Activated CD8-positive, alpha-beta memory T cell treated with anti-CD3 and anti-CD28 coated beads, Interleukin-2, amount 50 U/mL, for 1 hour (primary cell): Measurements from ENCODE around the gene TRIM7.

ENCODE experiments used
- DNase-seq: peaks from one replicate; pipeline ENCODE4 v3.0.0-alpha.2; 2020; ENCODE audit errors: extremely low read depth

Gene TRIM7

DNA sequence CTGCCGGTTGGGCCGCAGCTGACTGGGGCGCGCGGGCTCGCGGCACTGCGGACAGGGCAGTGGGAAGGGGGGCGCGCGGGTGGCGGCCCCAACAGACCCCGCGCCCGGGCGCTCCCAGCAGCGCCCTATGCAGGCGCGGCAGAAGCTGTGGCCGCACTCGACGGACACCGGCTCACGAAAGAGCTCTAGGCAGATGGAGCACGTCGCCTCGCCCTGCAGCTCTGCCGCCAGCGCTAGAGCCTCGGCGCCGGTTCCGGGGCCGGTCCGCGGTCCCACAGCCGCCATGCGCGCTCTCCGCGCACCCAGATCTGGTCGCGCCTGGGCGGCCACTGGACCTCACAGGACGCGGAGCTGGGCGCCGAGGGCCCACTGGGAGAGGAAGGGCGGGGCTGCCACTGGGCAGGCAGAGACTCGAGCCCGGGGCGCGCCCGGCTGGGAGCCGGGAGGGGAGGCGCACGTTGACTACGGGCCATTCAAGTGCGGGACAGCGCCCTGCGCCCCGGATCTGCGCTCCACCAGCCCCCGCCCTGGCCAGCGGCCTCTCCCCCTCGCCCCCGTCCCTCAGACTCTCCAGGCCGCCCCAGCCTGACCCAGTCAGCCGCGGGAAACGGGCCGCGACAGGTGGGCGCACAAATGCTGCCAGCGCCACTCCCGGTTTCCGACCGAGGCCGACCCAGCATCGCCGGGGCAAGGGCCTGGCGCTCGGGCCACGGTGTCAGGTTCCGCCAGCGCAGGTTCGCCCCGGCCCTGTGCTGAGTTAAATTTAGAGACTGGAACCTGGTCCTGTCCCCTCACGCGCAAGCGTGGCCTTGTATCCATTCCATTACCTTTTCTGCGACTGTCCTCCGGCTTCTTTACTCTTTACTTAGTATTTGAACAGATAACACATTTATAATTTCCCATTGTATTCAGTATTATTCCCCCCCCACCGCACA lies at the start of gene TRIM7:
TSS of gene TRIM7 (minus strand) at position 371 of the 935 bp plus-strand sequence. CDS start at position 285, 86 bp downstream.
- no peak for DNase-seq

- no peak for DNase-seq
These were observed 43.3 kb upstream of the TRIM7 start for GRCh38 chr5:181248277-181248676.

- peak; percentile 17 for DNase-seq
These were observed 41.5 kb upstream of the TRIM7 start for GRCh38 chr5:181246276-181247049.

DNA sequence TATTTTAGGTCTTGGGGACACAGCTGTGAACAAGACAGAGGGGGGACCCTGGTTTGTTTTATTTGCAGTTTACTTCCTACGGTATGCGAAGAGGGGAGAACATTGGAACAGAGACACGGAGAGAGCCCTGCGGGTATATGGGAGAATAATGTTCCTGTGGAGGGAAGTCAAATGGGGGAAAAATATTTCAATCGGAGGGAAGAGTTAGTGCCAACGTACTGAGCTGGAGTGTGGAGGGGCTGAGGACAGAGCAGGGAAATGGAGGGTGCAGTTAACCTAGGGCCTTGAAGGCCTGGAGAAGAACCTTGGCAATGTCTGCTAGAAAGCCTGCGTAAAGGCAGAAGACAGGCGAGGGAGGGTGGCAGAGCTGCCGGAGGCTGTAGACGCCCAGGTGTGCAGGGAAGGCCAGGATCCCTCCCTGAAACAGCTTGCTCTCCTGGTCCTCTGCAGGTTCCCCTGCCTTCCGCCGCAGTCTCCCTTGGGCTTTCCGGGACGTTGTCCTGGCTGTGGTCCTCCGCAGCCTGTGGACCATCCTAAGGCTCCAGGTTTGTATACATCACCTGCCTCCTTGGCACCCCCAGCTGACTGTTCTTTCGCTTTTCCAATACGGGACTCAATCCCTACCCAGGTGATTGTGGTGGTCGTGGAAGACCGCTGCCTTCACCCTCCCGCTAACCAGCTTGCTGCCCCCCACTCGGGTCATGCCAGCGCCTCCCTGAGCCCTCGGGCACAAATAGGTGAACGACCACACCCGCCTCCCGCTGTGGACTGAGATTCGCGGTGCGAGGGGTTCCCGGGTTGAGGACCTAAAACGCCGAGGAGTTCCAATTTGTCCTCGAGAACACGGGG lies 40.7 kb upstream of the TRIM7 start:
- DNase-seq: no peak

DNA sequence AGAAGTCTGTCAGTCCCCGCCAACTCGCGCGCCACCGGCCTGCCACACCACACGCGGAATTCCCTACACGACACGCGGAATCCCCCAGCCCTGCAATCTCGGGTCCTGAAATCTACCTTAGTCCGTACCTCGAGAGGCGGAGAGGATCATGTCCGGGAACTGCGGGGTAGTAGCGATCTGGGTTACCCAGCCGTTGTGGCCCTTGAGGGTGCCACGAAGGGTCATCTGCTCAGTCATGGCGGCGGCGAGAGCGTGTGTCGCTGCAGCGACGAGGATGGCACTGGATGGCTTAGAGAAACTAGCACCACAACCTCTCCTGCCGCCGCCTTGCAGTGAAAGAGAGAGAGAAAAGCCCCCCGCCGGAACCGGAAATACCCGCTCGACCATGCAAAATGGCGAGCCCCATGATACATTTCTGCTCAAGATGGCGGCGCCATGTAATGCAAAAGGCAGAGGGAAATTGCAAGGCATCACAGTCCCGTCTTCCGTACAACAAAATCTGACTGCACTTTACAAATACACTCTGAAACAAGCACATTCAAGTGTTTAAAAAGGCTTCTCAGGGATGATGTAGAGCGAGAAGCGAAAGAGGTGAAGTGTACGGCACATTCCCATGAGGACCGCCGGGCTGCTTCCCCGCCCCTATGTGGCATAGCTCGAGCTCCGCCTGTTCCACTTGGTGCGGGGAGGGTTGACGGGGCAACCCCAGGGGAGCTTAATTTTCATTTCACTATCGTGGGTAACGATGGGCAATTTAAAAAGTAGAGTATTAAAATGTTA lies 38.8 kb upstream of the TRIM7 start, which contains the start of gene RACK1:
TSS of gene RACK1 (minus strand) at position 343 of the 780 bp plus-strand sequence. CDS start at position 237, 106 bp downstream.
- DNase-seq: no peak

DNA sequence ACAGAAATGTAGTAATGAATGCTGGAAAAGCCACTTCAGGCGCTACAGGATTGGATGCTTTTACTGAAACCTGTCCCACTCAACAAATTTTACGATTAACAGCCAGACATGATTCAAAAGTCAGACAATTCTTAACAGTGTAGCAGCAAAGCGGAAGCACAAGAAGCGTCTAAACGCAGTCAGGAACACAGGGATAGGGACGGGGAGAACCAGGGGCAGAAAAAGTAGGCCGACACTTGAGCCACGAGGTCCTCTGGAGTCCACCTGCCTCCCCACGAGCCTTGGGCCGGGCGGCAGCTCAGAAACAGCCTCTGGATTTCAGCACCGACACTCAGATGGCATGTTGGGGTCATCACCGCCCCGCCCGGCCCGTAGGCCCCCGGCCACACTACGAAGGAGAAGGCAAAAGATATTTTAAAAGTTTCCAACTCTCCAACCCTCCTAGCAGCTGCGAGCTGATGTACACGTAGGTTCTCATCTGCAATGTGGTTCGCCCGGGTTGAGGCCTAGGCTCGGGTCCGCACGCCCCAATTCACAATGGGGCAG lies 38.1 kb upstream of the TRIM7 start:
- no peak for DNase-seq

DNA sequence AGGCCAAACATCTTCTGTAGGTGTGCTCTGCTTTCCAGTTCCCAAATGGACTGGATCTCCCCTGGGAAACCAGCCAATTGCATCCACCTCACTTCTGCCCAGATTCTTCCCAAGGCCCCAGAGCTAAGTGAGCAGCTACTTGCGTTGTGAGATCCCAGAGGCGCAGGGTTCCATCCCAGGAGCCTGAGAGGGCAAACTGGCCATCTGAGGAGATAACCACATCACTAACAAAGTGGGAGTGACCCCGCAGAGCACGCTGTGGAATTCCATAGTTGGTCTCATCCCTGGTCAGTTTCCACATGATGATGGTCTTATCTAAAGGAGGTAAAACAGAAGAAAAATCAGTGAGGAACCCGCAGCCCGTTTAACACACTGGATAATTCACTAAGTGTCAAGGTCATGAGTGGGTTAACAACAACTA lies 37.0 kb upstream of the TRIM7 start:
- no peak for DNase-seq

DNA sequence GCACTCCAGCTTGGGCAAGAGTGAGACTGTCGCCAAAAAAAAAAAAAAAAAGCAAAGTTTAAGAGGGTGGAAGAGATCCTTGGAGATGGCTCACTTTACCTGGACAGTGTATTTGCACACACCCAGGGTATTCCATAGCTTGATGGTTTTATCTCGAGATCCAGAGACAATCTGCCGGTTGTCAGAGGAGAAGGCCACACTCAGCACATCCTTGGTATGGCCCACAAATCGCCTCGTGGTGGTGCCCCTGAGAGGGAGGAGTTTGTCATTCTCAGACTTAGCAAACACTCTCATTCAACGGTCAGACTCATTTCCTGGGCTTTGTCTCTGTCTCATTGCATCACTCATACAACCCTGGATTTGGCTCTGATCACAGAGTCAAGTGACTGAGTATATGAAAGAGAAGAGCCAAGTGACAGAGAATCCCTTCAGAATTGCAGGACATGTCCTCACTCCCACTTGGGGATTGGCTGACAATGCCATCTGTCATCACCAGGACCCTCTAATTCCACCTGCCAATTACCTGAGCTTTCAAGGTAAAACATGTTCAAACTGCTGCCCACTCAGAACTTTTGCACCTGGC lies 36.5 kb upstream of the TRIM7 start:
- no peak for DNase-seq

GRCh38 chr5:181239062-181239663 lies 34.2 kb upstream of the TRIM7 start:
- no peak for DNase-seq

DNA sequence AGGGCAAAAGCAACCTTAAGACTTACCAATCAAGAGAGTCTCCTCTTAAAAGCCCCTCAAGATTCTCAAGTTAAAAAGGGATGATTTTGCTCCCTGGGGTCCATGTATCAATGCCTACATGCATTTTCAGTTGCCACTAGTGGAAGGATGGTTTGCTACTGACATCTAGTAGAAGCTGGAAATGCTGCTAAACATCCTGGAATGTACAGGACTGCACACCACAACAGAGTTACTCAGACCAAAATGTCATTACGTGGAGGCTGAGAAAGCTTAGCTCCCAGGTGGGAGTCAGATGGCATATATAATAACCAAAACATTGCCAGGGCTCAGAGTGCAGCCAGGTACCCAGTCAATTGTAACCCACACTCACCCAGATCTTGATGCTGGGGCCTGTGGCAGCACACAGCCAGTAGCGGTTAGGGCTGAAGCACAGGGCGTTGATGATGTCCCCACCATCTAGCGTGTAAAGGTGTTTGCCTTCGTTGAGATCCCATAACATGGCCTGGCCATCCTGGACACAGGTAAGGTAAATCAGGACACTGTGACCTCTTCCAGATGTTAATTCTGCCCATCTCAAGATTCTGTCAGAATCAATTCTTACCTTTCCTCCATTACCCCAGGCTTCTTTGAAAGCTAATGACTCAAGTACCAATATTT lies 32.9 kb upstream of the TRIM7 start:
- DNase-seq: no peak

- DNase-seq: no peak
These were observed 32.1 kb upstream of the TRIM7 start for GRCh38 chr5:181236954-181237641.

DNA sequence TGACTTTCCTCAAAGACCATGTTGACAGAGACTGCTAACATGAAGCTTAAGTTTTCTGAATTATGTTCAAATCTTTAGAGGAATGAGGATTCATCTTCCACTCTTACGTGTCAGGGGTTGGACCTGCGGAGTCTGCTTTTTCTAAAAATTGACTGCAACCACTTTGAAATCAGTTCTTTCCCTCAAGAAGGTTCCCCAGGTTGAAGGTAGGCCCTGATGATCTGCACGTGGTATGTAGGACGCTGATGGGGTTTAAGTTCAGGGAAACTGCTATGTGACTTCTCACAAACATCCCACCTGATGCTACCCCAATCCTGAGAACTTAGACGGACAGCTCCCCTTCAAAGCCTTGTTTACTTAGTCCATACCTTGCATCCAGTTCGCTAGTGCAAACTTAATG lies 31.5 kb upstream of the TRIM7 start:
- DNase-seq: no peak

DNA sequence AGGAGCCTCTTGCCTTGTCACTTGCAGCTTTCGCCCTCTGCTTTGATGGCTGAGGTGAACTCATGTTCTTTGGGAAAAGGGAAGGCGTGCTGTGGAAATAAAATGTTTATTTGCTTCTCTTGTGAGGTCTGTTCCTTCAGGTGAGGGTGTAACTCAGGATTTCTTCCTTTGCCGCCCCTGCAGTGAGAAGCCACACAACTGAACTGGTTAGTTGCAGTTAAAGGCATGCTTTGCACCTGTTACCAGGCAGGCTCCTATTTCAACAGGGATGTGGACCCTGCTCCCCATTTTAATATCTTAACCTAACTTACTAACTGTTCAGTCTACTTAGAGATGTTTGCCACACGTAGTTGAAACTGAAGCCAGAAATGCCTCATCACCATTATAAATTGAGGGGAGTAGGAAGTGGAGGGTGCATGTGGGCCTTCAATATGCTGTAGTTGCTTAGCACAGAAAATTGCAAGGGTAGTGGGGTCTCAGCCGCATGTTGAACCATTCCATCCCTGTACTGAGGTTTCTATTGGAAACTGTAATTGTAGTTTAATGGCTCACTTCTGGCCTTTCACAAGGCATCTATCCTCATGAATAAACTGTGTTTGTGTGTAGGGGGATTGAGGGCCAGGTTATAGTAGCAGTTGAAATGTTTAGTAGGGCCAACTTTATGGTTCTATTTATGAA lies 30.8 kb upstream of the TRIM7 start:
- no peak for DNase-seq

GRCh38 chr5:181235323-181235688 lies 30.3 kb upstream of the TRIM7 start:
- DNase-seq: no peak

GRCh38 chr5:181234455-181235306 lies 29.7 kb upstream of the TRIM7 start:
- DNase-seq: no peak

DNA sequence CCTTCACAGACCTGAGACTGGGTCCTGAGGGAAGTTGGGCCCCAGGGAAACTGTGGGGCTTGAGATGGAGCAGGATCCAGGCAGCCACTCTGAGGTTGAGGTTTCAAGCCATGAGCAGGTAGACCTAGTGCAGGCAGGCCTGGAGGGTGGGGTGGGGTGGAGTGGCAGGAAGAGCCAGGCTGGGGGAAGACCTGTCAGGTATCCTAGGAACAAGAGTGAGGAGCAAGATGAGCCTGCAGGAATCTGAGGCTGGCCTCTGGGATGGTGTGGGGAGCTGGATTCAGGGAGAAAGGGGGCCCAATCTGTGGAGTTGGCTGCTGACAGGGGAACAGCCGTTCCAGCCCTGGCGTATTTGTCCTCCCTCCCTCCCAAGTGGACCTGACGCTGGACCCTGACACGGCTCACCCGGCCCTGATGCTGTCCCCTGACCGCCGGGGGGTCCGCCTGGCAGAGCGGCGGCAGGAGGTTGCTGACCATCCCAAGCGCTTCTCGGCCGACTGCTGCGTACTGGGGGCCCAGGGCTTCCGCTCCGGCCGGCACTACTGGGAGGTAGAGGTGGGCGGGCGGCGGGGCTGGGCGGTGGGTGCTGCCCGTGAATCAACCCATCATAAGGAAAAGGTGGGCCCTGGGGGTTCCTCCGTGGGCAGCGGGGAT lies 28.9 kb upstream of the TRIM7 start:
- DNase-seq: no peak
